KMS-11 (cell line): Measurements from ENCODE around the gene ENPP7.

Source experiments
- H2AFZ ChIP-seq: fragments of 200-600 bp; sonication (generic); 2 replicates; pipeline ENCODE4 v1.6.1; 2016; ENCODE audit warnings: antibody characterized with exemption, mixed run types, low read depth
- H3K27ac ChIP-seq: fragments of 200-600 bp; sonication (generic); 2 replicates; pipeline ENCODE4 v1.6.1; 2016; ENCODE audit warnings: mild to moderate bottlenecking, mixed run types
- H3K27me3 ChIP-seq: fragments of 200-600 bp; sonication (generic); 2 replicates; pipeline ENCODE4 v1.6.1; 2017; ENCODE audit warnings: mild to moderate bottlenecking, low read depth, mixed run types, moderate library complexity; ENCODE audit not compliant: insufficient read depth
- H3K36me3 ChIP-seq: fragments of 200-600 bp; sonication (generic); 2 replicates; pipeline ENCODE4 v1.6.1; 2017; ENCODE audit warnings: mild to moderate bottlenecking, mixed run types; ENCODE audit not compliant: insufficient read depth
- H3K4me1 ChIP-seq: fragments of 200-600 bp; sonication (generic); 2 replicates; pipeline ENCODE4 v1.6.1; 2016; ENCODE audit warnings: mild to moderate bottlenecking, low read depth, mixed run types; ENCODE audit not compliant: poor library complexity, severe bottlenecking
- H3K4me2 ChIP-seq: fragments of 200-600 bp; sonication (generic); 2 replicates; pipeline ENCODE4 v1.7.0; 2016; ENCODE audit warnings: mild to moderate bottlenecking, mixed run types
- H3K4me3 ChIP-seq: fragments of 200-600 bp; sonication (generic); IDR thresholded peaks from 2 replicates; pipeline ENCODE4 v1.6.1; 2017; ENCODE audit warnings: low read depth, low read length, mixed read lengths; ENCODE audit not compliant: insufficient read depth
- H3K79me2 ChIP-seq: fragments of 200-600 bp; sonication (generic); 2 replicates; pipeline ENCODE4 v1.6.1; 2016; ENCODE audit warnings: low read depth, mixed run types; ENCODE audit not compliant: insufficient read depth
- H3K9ac ChIP-seq: fragments of 200-600 bp; sonication (generic); 2 replicates; pipeline ENCODE4 v1.6.1; 2016; ENCODE audit warnings: mild to moderate bottlenecking, mixed run types
- H4K20me1 ChIP-seq: fragments of 200-600 bp; sonication (generic); 2 replicates; pipeline ENCODE4 v1.6.1; 2016; ENCODE audit warnings: mild to moderate bottlenecking, mixed run types; ENCODE audit not compliant: insufficient read depth
- TF ChIP-seq, protein P1 (sequence below): fragments of 200-600 bp; sonication (generic); conservative IDR thresholded peaks from 2 replicates; pipeline ENCODE4 v1.6.1; 2017; ENCODE audit warnings: low read depth, mild to moderate bottlenecking, antibody characterized with exemption, low read length, moderate library complexity, mixed read lengths

The ENPP7 gene

GRCh38 chr17:79728908-79729471, 1.8 kb upstream of the ENPP7 start:
- H3K4me2 ChIP-seq, result peak overlapping the region; percentile 33; the same call in 1 of the 2 replicates

GRCh38 chr17:79729761-79730160, 982 bp upstream of the ENPP7 start:
- Histone ChIP-seq H3K4me2 (no peak overlapping the region), H3K4me1 (peaks cover 9% of the 10 kb centered on the region), H3K36me3 (no peaks in the 10 kb centered on the region), H4K20me1 (no peaks in the 10 kb centered on the region), H3K27me3 (peaks cover 21% of the 10 kb centered on the region; the same call in 1 of the 2 replicates), H2AFZ (no peak overlapping the region), H3K79me2 (no peaks in the 10 kb centered on the region), H3K27ac (no peak overlapping the region), H3K9ac (no peak overlapping the region), H3K4me3 (no peak overlapping the region)
- TF ChIP-seq, protein P1, sequence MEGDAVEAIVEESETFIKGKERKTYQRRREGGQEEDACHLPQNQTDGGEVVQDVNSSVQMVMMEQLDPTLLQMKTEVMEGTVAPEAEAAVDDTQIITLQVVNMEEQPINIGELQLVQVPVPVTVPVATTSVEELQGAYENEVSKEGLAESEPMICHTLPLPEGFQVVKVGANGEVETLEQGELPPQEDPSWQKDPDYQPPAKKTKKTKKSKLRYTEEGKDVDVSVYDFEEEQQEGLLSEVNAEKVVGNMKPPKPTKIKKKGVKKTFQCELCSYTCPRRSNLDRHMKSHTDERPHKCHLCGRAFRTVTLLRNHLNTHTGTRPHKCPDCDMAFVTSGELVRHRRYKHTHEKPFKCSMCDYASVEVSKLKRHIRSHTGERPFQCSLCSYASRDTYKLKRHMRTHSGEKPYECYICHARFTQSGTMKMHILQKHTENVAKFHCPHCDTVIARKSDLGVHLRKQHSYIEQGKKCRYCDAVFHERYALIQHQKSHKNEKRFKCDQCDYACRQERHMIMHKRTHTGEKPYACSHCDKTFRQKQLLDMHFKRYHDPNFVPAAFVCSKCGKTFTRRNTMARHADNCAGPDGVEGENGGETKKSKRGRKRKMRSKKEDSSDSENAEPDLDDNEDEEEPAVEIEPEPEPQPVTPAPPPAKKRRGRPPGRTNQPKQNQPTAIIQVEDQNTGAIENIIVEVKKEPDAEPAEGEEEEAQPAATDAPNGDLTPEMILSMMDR, result no peak

More at GRCh38 chr17:79728908-79729471, 1.8 kb upstream of the ENPP7 start:
- no peak overlapping the region for H3K27ac ChIP-seq
- H3K36me3 ChIP-seq, result no peaks in the 10 kb centered on the region
- H2AFZ ChIP-seq, result peak overlapping the region; percentile 91
- H4K20me1 ChIP-seq, result no peaks in the 10 kb centered on the region
- no peak overlapping the region for H3K4me3 ChIP-seq
- peaks cover 9% of the 10 kb centered on the region for H3K4me1 ChIP-seq
- H3K79me2 ChIP-seq, result no peaks in the 10 kb centered on the region
- TF ChIP-seq, protein P1, result no peak
- H3K27me3 ChIP-seq, result peaks cover 21% of the 10 kb centered on the region; the same call in 1 of the 2 replicates
- no peak overlapping the region for H3K9ac ChIP-seq

DNA sequence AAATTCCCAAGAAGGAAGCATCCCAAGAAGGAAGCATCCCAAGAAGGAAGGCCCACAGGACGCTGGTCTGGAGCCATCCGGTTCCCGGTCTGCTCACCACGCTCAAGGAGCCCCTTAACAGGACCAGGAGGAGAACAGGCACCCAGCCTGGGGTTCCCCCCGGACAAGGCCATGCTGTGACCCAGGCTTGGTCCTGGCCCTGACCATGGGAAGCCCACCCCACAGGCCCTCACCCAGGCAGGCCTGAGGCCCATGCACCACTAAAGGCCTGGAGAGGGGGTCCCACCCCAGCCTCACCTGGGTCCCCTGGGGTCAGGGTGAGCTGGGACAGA, 340 bp upstream of the ENPP7 start:
- H4K20me1 ChIP-seq, result no peaks in the 10 kb centered on the region
- TF ChIP-seq, protein P1, result no peak
- H3K27ac ChIP-seq, result no peak overlapping the region
- H3K79me2 ChIP-seq, result no peaks in the 10 kb centered on the region
- H3K4me3 ChIP-seq, result no peak overlapping the region
- H3K4me1 ChIP-seq, result peaks cover 9% of the 10 kb centered on the region
- H3K27me3 ChIP-seq, result peaks cover 18% of the 10 kb centered on the region; the same call in 1 of the 2 replicates
- no peaks in the 10 kb centered on the region for H3K36me3 ChIP-seq
- no peak overlapping the region for H3K9ac ChIP-seq
- no peak overlapping the region for H2AFZ ChIP-seq
- no peak overlapping the region for H3K4me2 ChIP-seq

- Histone ChIP-seq H3K9ac (no peak overlapping the region), H3K4me2 (no peak overlapping the region), H3K27ac (no peak overlapping the region), H4K20me1 (no peaks in the 10 kb centered on the region), H3K79me2 (no peaks in the 10 kb centered on the region), H3K36me3 (no peaks in the 10 kb centered on the region), H3K4me3 (no peak overlapping the region), H2AFZ (no peak overlapping the region; the same call in 1 of the 2 replicates), H3K27me3 (peaks cover 29% of the 10 kb centered on the region; the same call in 1 of the 2 replicates), H3K4me1 (peaks cover 9% of the 10 kb centered on the region)
- TF ChIP-seq, protein P1, result no peak
Observed at GRCh38 chr17:79732254-79732653, 1.5 kb downstream of the ENPP7 start.
